HepG2 (cell line): ENCODE measurements around the gene SLC1A2.

Experiments
- ARHGAP35 ChIP-seq: sonication (generic); formaldehyde crosslinking; IDR thresholded peaks from 2 replicates; pipeline ENCODE4 v1.9.0; 2022; ENCODE audit warnings: mild to moderate bottlenecking, inconsistent platforms, moderate library complexity, missing genetic modification reagents, borderline replicate concordance
- EZH2 ChIP-seq: conservative IDR thresholded peaks from 2 replicates; pipeline ENCODE4 v1.6.1; 2012; ENCODE audit warnings: mild to moderate bottlenecking, low read depth, low read length, moderate library complexity
- MAZ ChIP-seq, 2 experiments: sonication (generic) in 1 of 2; formaldehyde crosslinking in 1 of 2; IDR thresholded peaks; 2 replicates each; pipeline versions ENCODE4 v1.5.0 to v1.6.1; 2012 to 2020; ENCODE audit warnings: low read depth in 2 of 2, mild to moderate bottlenecking in 2 of 2, borderline replicate concordance in 1 of 2, improper control_type of control experiment in 1 of 2, low read length in 1 of 2, missing genetic modification reagents in 1 of 2, moderate library complexity in 1 of 2
- NBN ChIP-seq: fragments of 450-650 bp; conservative IDR thresholded peaks from 2 replicates; pipeline ENCODE4 v1.6.1; 2017
- NR2C2 ChIP-seq: sonication (generic); formaldehyde crosslinking; IDR thresholded peaks from 2 replicates; pipeline ENCODE4 v1.4.0; 2020; ENCODE audit warnings: missing genetic modification reagents, mild to moderate bottlenecking, moderate library complexity, borderline replicate concordance
- POLR2A ChIP-seq, 2 experiments: IDR thresholded peaks; 2 replicates each; pipeline ENCODE4 v1.6.1; 2011; ENCODE audit warnings: low read depth in 2 of 2, low read length in 2 of 2, mild to moderate bottlenecking in 1 of 2, moderate library complexity in 1 of 2; ENCODE audit not compliant: insufficient read depth in 1 of 2
- POLR2AphosphoS5 ChIP-seq: IDR thresholded peaks from 2 replicates; pipeline ENCODE4 v1.6.1; 2012; ENCODE audit warnings: low read depth, low read length
- SYNCRIP ChIP-seq: fragments of 200-400 bp; formaldehyde crosslinking; IDR thresholded peaks from 2 replicates; pipeline ENCODE4 v1.6.1; 2018; ENCODE audit warnings: mild to moderate bottlenecking, low read depth, low read length; ENCODE audit not compliant: insufficient read depth
- TOE1 ChIP-seq: sonication (generic); formaldehyde crosslinking; IDR thresholded peaks from 2 replicates; pipeline ENCODE4 v1.4.0; 2020; ENCODE audit warnings: mild to moderate bottlenecking, missing genetic modification reagents
- ZNF670 ChIP-seq: sonication (generic); formaldehyde crosslinking; IDR thresholded peaks from 2 replicates; pipeline ENCODE4 v1.8.0; 2022; ENCODE audit warnings: mild to moderate bottlenecking, missing genetic modification reagents, borderline replicate concordance
- TF ChIP-seq, protein P1 (sequence below): sonication (generic); formaldehyde crosslinking; IDR thresholded peaks from 2 replicates; pipeline ENCODE4 v1.8.1; 2022; ENCODE audit warnings: low read depth, mild to moderate bottlenecking, missing genetic modification reagents
- TF ChIP-seq, protein P2 (sequence below): IDR thresholded peaks from 2 replicates; pipeline ENCODE4 v1.6.1; 2016
- TF ChIP-seq, protein P3 (sequence below): IDR thresholded peaks from 2 replicates; pipeline ENCODE4 v1.6.1; 2012; ENCODE audit warnings: inconsistent platforms

DNA sequence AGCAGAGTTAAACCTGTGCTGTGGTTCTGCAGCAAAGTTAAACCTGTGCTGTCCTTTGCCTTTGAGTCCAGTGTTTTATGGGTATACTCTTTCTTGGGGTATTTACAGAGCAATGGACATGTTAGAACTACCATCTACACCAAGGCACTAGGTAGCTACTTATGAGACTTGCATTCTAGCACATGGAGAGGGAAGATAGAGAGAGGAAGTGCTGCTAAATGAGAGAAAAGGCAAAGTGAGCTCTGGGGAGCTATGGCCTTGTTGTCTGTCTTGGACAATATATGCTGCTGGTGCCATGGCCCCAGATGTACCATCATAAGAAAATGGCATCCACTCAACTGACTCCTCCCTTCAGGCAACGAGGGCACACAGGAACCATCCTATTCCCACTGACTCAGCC lies 91.5 kb downstream of the SLC1A2 start:
- TF ChIP-seq, protein P1, sequence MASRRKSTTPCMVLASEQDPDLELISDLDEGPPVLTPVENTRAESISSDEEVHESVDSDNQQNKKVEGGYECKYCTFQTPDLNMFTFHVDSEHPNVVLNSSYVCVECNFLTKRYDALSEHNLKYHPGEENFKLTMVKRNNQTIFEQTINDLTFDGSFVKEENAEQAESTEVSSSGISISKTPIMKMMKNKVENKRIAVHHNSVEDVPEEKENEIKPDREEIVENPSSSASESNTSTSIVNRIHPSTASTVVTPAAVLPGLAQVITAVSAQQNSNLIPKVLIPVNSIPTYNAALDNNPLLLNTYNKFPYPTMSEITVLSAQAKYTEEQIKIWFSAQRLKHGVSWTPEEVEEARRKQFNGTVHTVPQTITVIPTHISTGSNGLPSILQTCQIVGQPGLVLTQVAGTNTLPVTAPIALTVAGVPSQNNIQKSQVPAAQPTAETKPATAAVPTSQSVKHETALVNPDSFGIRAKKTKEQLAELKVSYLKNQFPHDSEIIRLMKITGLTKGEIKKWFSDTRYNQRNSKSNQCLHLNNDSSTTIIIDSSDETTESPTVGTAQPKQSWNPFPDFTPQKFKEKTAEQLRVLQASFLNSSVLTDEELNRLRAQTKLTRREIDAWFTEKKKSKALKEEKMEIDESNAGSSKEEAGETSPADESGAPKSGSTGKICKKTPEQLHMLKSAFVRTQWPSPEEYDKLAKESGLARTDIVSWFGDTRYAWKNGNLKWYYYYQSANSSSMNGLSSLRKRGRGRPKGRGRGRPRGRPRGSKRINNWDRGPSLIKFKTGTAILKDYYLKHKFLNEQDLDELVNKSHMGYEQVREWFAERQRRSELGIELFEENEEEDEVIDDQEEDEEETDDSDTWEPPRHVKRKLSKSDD: no peak
- TF ChIP-seq ZNF670 (CRISPR knock-in tag) (no peak), POLR2AphosphoS5 (no peak), MAZ (IDR thresholded peaks at IDR 0.05; ENCODE audit: borderline replicate concordance, low read depth, low read length) (no peak), MAZ (CRISPR knock-in tag; IDR thresholded peaks at IDR 0.05; ENCODE audit: low read depth) (no peak), TOE1 (CRISPR knock-in tag) (no peak), NBN (no peak), SYNCRIP (no peak), POLR2A (IDR thresholded peaks at IDR 0.05; ENCODE audit: insufficient read depth in 1 of 2, low read depth in 2 of 2, low read length in 2 of 2) (no peak), EZH2 (no peak), ARHGAP35 (CRISPR knock-in tag) (no peak), NR2C2 (no peak)
- TF ChIP-seq, protein P2, sequence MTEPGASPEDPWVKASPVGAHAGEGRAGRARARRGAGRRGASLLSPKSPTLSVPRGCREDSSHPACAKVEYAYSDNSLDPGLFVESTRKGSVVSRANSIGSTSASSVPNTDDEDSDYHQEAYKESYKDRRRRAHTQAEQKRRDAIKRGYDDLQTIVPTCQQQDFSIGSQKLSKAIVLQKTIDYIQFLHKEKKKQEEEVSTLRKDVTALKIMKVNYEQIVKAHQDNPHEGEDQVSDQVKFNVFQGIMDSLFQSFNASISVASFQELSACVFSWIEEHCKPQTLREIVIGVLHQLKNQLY: no peak
- TF ChIP-seq, protein P3, sequence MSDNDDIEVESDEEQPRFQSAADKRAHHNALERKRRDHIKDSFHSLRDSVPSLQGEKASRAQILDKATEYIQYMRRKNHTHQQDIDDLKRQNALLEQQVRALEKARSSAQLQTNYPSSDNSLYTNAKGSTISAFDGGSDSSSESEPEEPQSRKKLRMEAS: no peak
